Neuronal stem cell (in vitro differentiated cells): ENCODE measurements around the gene APOL5.
"Not testable (repeated sequence)": the region's sequence is repeated elsewhere in the genome, so short reads cannot be mapped to it uniquely, and the experiment has no call there.

Experiments
- DNase-seq: peaks from one replicate; pipeline ENCODE4 v3.0.0-alpha.2; 2013; ENCODE audit warnings: low spot score
- H2AFZ ChIP-seq: one replicate; pipeline ENCODE4 v1.6.1; 2013; ENCODE audit warnings: mild to moderate bottlenecking, low read length, inconsistent platforms
- H2AK5ac ChIP-seq: 2 replicates; pipeline ENCODE4 v1.6.1; 2013; ENCODE audit warnings: low read depth, mild to moderate bottlenecking, inconsistent platforms, low read length, moderate library complexity, mixed read lengths
- H2BK120ac ChIP-seq: 2 replicates; pipeline ENCODE4 v1.6.1; 2013; ENCODE audit warnings: low read depth, mild to moderate bottlenecking, inconsistent platforms, low read length, moderate library complexity, mixed read lengths
- H2BK12ac ChIP-seq: one replicate; pipeline ENCODE4 v1.6.1; 2013; ENCODE audit warnings: low read length, inconsistent platforms
- H2BK15ac ChIP-seq: 2 replicates; pipeline ENCODE4 v1.6.1; 2013; ENCODE audit warnings: mild to moderate bottlenecking, low read length, inconsistent platforms, mixed read lengths
- H2BK5ac ChIP-seq: one replicate; pipeline ENCODE4 v1.6.1; 2013; ENCODE audit warnings: inconsistent platforms, mild to moderate bottlenecking, low read length, moderate library complexity
- H3K14ac ChIP-seq: one replicate; pipeline ENCODE4 v1.6.1; 2013; ENCODE audit warnings: low read length, inconsistent platforms
- H3K18ac ChIP-seq: 2 replicates; pipeline ENCODE4 v1.6.1; 2013; ENCODE audit warnings: low read length, inconsistent platforms
- H3K23ac ChIP-seq: 2 replicates; pipeline ENCODE4 v1.6.1; 2013; ENCODE audit warnings: low read depth, mild to moderate bottlenecking, mixed read lengths, low read length, inconsistent platforms; ENCODE audit not compliant: poor library complexity
- H3K27ac ChIP-seq: replicated peaks from 3 replicates; pipeline ENCODE4 v1.5.1; 2013; ENCODE audit warnings: low read length, inconsistent platforms
- H3K27me3 ChIP-seq, 3 experiments: 2 replicates each; pipeline ENCODE4 v1.6.1; 2013; ENCODE audit warnings: low read length in 3 of 3, mild to moderate bottlenecking in 2 of 3, inconsistent platforms in 1 of 3, low read depth in 1 of 3, mixed read lengths in 1 of 3, moderate library complexity in 1 of 3; ENCODE audit not compliant: control insufficient read depth in 3 of 3, insufficient read depth in 3 of 3
- H3K36me3 ChIP-seq, 2 donors: replicated peaks in 1 of 2; 2 replicates each; pipeline ENCODE4 v1.6.1; 2013; ENCODE audit warnings: low read length in 2 of 2; ENCODE audit not compliant: control insufficient read depth in 2 of 2, insufficient read depth in 2 of 2
- H3K4ac ChIP-seq: 2 replicates; pipeline ENCODE4 v1.6.1; 2013; ENCODE audit warnings: inconsistent platforms, mild to moderate bottlenecking, low read length, moderate library complexity
- H3K4me1 ChIP-seq, 2 donors: 1 replicate in 1 of 2; 2 replicates in 1 of 2; pipeline ENCODE4 v1.6.1; 2013; ENCODE audit warnings: low read length in 2 of 2, low read depth in 1 of 2; ENCODE audit not compliant: control insufficient read depth in 2 of 2, insufficient read depth in 1 of 2
- H3K4me2 ChIP-seq: one replicate; pipeline ENCODE4 v1.6.1; 2013; ENCODE audit warnings: mild to moderate bottlenecking, low read length, inconsistent platforms; ENCODE audit not compliant: insufficient read depth, poor library complexity, severe bottlenecking
- H3K4me3 ChIP-seq, 2 donors: 2 replicates each; pipeline ENCODE4 v1.5.1; 2013; ENCODE audit warnings: low read length in 2 of 2, mild to moderate bottlenecking in 2 of 2, inconsistent platforms in 1 of 2, moderate library complexity in 1 of 2
- H3K79me1 ChIP-seq: one replicate; pipeline ENCODE4 v1.6.1; 2013; ENCODE audit warnings: low read depth, mild to moderate bottlenecking, inconsistent platforms, low read length, moderate library complexity
- H3K9ac ChIP-seq: one replicate; pipeline ENCODE4 v1.6.1; 2013; ENCODE audit warnings: mild to moderate bottlenecking, low read depth, low read length, inconsistent platforms; ENCODE audit not compliant: poor library complexity
- H3K9me3 ChIP-seq, 2 donors: replicated peaks in 1 of 2; 2 replicates each; pipeline versions ENCODE3 to v1.6.1; 2013; ENCODE audit warnings: low read length in 2 of 2, mild to moderate bottlenecking in 2 of 2, inconsistent platforms in 1 of 2, low read depth in 1 of 2, mixed read lengths in 1 of 2, moderate library complexity in 1 of 2; ENCODE audit not compliant: control insufficient read depth in 2 of 2, insufficient read depth in 1 of 2
- H4K8ac ChIP-seq: one replicate; pipeline ENCODE4 v1.6.1; 2013; ENCODE audit warnings: low read depth, mild to moderate bottlenecking, inconsistent platforms, low read length, moderate library complexity
- H4K91ac ChIP-seq: one replicate; pipeline ENCODE4 v1.6.1; 2013; ENCODE audit warnings: low read length, low read depth, mild to moderate bottlenecking, inconsistent platforms; ENCODE audit not compliant: poor library complexity
- WGBS, 2 donors: extraction: QIAGEN DNeasy Blood & Tissue Kit; methylation state at CpG; one replicate each; pipeline ENCODE4 v1.1.7; 2013; ENCODE audit warnings: missing lambda C conversion rate in 2 of 2, mixed read lengths in 1 of 2; ENCODE audit not compliant: insufficient read length in 2 of 2, insufficient replicate concordance in 1 of 2; ENCODE audit errors: extremely low coverage in 2 of 2; 5-methylcytosine and 5-hydroxymethylcytosine counted together

APOL5 gene

GRCh38 chr22:35678836-35679235 is 38.8 kb upstream of the APOL5 start:
- Histone ChIP-seq H3K27me3 (no peaks in the 10 kb centered on the region), H3K23ac (no peak overlapping the region), H2BK5ac (no peak overlapping the region), H2BK15ac (no peak overlapping the region), H2AFZ (no peak overlapping the region), H3K36me3 (no peaks in the 10 kb centered on the region), H3K9ac (no peak overlapping the region), H4K8ac (no peak overlapping the region), H3K18ac (no peak overlapping the region), H3K4me1 (no peaks in the 10 kb centered on the region), H3K14ac (no peak overlapping the region), H3K27ac (no peak overlapping the region), H3K4me2 (no peak overlapping the region), H2AK5ac (no peak overlapping the region), H2BK120ac (no peak overlapping the region), H3K9me3 (peaks cover 1 to 5% of the 10 kb centered on the region in 2 donors), H4K91ac (no peak overlapping the region), H2BK12ac (no peak overlapping the region), H3K4me3 (no peak overlapping the region), H3K79me1 (no peaks in the 10 kb centered on the region), H3K4ac (no peak overlapping the region)
- DNase-seq = no peak
- no CpG with 5 or more reads among the region's 2 CpGs for WGBS, 2 donors

- H3K4me2 ChIP-seq, H4K8ac ChIP-seq, H3K27ac ChIP-seq, H3K79me1 ChIP-seq, H4K91ac ChIP-seq, DNase-seq, H3K4me3 ChIP-seq, H3K9ac ChIP-seq, H3K4ac ChIP-seq, H2BK15ac ChIP-seq, H2AK5ac ChIP-seq, H3K27me3 ChIP-seq, H3K9me3 ChIP-seq, H3K4me1 ChIP-seq, H3K36me3 ChIP-seq, H2BK120ac ChIP-seq, H3K23ac ChIP-seq, H2BK5ac ChIP-seq, H2AFZ ChIP-seq, H2BK12ac ChIP-seq, H3K18ac ChIP-seq, H3K14ac ChIP-seq: not testable (repeated sequence)
- no CpG with 5 or more reads among the region's 4 CpGs for WGBS, 2 donors
These were observed 38.2 kb upstream of the APOL5 start for GRCh38 chr22:35679492-35679891.

- H2AK5ac ChIP-seq = no peak overlapping the region
These were observed 36.1 kb upstream of the APOL5 start for GRCh38 chr22:35681454-35682052.

GRCh38 chr22:35683560-35683959 is 34.1 kb upstream of the APOL5 start:
- H3K9me3 ChIP-seq = peaks cover 1 to 5% of the 10 kb centered on the region in 2 donors
- no peak for DNase-seq

More at GRCh38 chr22:35681454-35682052, 36.1 kb upstream of the APOL5 start:
- WGBS, 2 donors = no CpG with 5 or more reads among the region's 4 CpGs
- no peak for DNase-seq
- Histone ChIP-seq H3K9ac (no peak overlapping the region), H3K79me1 (no peaks in the 10 kb centered on the region), H4K8ac (no peak overlapping the region), H3K4me2 (no peak overlapping the region), H3K27ac (no peak overlapping the region), H2BK120ac (no peak overlapping the region), H2BK12ac (no peak overlapping the region), H4K91ac (no peak overlapping the region), H3K4ac (no peak overlapping the region), H3K9me3 (peaks cover 1 to 5% of the 10 kb centered on the region in 2 donors), H3K18ac (no peak overlapping the region), H3K23ac (no peak overlapping the region), H2BK15ac (no peak overlapping the region), H2BK5ac (no peak overlapping the region), H3K36me3 (no peaks in the 10 kb centered on the region), H3K14ac (no peak overlapping the region), H3K27me3 (peaks cover 0 to 4% (median 0%) of the 10 kb centered on the region in 3 experiments), H2AFZ (no peak overlapping the region), H3K4me1 (peaks cover 0 to 2% of the 10 kb centered on the region in 2 donors), H3K4me3 (no peak overlapping the region)

More at GRCh38 chr22:35683560-35683959, 34.1 kb upstream of the APOL5 start:
- H2BK12ac ChIP-seq = no peak overlapping the region
- no peak overlapping the region for H3K4me2 ChIP-seq
- no peak overlapping the region for H3K18ac ChIP-seq
- H3K27me3 ChIP-seq = peaks cover 0 to 4% (median 0%) of the 10 kb centered on the region in 3 experiments
- no peak overlapping the region for H2BK15ac ChIP-seq
- peaks cover 0 to 2% of the 10 kb centered on the region in 2 donors for H3K4me1 ChIP-seq
- H2BK120ac ChIP-seq = no peak overlapping the region
- no peak overlapping the region for H3K4ac ChIP-seq
- H4K91ac ChIP-seq = no peak overlapping the region
- H2BK5ac ChIP-seq = no peak overlapping the region
- no peak overlapping the region for H2AK5ac ChIP-seq
- WGBS, 2 donors = 100% methylated on average over 1 of the region's 1 CpG; no CpG with 5 or more reads in 1 of the 2 donors
- no peaks in the 10 kb centered on the region for H3K79me1 ChIP-seq
- no peaks in the 10 kb centered on the region for H3K36me3 ChIP-seq
- H3K9ac ChIP-seq = no peak overlapping the region
- no peak overlapping the region for H2AFZ ChIP-seq
- no peak overlapping the region for H4K8ac ChIP-seq
- H3K27ac ChIP-seq = no peak overlapping the region
- H3K14ac ChIP-seq = no peak overlapping the region
- no peak overlapping the region for H3K23ac ChIP-seq
- H3K4me3 ChIP-seq = no peak overlapping the region
